ENCODE results near the gene NTRK3. TPM values are rescaled to one million over a fixed set of nuclear protein-coding genes. Genes with fewer than 3 reads are reported as not detected.
"Not testable (repeated sequence)": the region's sequence is repeated elsewhere in the genome, so short reads cannot be mapped to it uniquely, and the experiment has no call there.

NTRK3 gene
- polyA plus RNA-seq, 1 donor from 2014 or later = 42.7 TPM

DNA sequence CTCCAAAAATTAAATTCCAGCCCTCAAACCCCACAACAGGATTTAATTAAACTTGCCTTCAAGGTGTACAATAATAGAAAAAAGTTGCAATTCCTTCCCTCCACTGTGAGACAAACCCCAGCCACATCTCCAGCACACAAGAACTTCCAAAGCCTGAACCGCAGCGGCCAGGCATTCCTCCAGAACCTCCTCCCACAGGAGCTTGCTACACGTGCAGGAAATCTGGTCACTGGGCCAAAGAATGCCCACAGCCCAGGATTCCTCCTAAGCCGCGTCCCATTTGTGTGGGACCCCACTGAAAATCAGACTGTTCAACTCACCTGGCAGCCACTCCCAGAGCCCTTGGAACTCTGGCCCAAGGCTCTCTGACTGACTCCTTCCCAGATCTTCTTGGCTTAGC is 423.2 kb downstream of the NTRK3 start:
- H3F3A ChIP-seq (ENCODE audit: insufficient read depth, low read length, poor library complexity, severe bottlenecking); H4K20me1 ChIP-seq (ENCODE audit: insufficient read depth); H3K9me3 ChIP-seq (ENCODE audit: low read length): not testable (repeated sequence)

DNA sequence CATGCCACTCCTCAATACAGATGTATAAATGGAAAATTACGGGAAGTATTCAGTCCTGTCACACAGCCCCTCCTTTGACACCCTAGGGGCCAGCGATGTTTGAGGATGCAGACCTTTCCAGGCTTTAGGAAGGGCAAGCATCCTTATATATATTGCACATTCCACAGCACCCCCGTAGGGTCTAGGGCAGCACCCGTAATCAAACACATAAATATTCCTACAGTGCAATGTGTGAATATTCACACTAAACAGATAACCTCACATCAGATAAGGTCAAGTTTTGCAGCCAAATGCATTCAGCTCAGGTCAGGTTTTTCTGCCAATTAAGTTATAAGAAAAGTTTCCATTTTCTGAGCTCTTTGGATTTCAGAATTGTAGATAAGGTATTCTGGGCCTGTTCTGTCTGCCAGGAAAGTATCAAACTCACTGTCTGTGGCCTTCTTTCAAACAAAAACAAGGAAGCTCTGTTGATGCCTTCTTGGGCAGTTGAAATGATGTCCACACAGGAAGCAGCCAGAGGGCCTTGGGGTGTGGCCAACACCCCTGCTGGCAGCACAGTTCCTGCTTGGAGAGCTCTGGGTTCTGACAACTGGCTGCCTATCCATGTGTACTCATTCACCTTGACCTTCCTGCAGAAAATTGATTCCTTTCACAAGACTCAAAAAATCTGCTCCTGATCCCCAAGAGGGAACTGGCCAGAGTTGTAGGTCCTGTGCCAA is 427.0 kb downstream of the NTRK3 start:
- Histone ChIP-seq H3K4me3 (ENCODE audit: low read length) (no peak overlapping the region), H3K27ac (ENCODE audit: low read length) (no peak overlapping the region), H3K36me3 (ENCODE audit: insufficient read depth, low read length) (no peaks in the 10 kb centered on the region), H4K20me1 (ENCODE audit: insufficient read depth) (no peaks in the 10 kb centered on the region), H2AFZ (ENCODE audit: low read depth, low read length) (no peak overlapping the region), H3K27me3 (ENCODE audit: insufficient read depth, low read depth, low read length) (no peaks in the 10 kb centered on the region), H3K79me2 (replicated peaks; ENCODE audit: insufficient read depth, low read length) (no peaks in the 10 kb centered on the region), H3K9me2 (ENCODE audit: insufficient read depth, low read length) (no peaks in the 10 kb centered on the region), H3F3A (ENCODE audit: insufficient read depth, low read length, poor library complexity, severe bottlenecking) (no peaks in the 10 kb centered on the region), H3K4me2 (ENCODE audit: low read length) (no peak overlapping the region), H3K9ac (ENCODE audit: low read length) (no peak overlapping the region), H3K9me3 (ENCODE audit: low read length) (no peaks in the 10 kb centered on the region)
- TF ChIP-seq TAF1 (IDR thresholded peaks at IDR 0.05; ENCODE audit: low read depth) (no peak), MXI1 (conservative IDR thresholded peaks at IDR 0.05; ENCODE audit: poor library complexity, severe bottlenecking) (no peak), EP300 (conservative IDR thresholded peaks at IDR 0.05; ENCODE audit: poor library complexity, severe bottlenecking) (no peak), SMC3 (conservative IDR thresholded peaks at IDR 0.05; ENCODE audit: poor library complexity) (no peak), EZH2 (IDR thresholded peaks at IDR 0.05; ENCODE audit: borderline replicate concordance, insufficient read depth, low read length, poor library complexity, severe bottlenecking) (no peak), POLR2AphosphoS5 (IDR thresholded peaks at IDR 0.05) (no peak), RAD21 (conservative IDR thresholded peaks at IDR 0.05) (no peak)
- TF ChIP-seq, protein P1, sequence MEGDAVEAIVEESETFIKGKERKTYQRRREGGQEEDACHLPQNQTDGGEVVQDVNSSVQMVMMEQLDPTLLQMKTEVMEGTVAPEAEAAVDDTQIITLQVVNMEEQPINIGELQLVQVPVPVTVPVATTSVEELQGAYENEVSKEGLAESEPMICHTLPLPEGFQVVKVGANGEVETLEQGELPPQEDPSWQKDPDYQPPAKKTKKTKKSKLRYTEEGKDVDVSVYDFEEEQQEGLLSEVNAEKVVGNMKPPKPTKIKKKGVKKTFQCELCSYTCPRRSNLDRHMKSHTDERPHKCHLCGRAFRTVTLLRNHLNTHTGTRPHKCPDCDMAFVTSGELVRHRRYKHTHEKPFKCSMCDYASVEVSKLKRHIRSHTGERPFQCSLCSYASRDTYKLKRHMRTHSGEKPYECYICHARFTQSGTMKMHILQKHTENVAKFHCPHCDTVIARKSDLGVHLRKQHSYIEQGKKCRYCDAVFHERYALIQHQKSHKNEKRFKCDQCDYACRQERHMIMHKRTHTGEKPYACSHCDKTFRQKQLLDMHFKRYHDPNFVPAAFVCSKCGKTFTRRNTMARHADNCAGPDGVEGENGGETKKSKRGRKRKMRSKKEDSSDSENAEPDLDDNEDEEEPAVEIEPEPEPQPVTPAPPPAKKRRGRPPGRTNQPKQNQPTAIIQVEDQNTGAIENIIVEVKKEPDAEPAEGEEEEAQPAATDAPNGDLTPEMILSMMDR (IDR thresholded peaks at IDR 0.05; ENCODE audit: poor library complexity, severe bottlenecking) = no peak
- TF ChIP-seq, protein P2, sequence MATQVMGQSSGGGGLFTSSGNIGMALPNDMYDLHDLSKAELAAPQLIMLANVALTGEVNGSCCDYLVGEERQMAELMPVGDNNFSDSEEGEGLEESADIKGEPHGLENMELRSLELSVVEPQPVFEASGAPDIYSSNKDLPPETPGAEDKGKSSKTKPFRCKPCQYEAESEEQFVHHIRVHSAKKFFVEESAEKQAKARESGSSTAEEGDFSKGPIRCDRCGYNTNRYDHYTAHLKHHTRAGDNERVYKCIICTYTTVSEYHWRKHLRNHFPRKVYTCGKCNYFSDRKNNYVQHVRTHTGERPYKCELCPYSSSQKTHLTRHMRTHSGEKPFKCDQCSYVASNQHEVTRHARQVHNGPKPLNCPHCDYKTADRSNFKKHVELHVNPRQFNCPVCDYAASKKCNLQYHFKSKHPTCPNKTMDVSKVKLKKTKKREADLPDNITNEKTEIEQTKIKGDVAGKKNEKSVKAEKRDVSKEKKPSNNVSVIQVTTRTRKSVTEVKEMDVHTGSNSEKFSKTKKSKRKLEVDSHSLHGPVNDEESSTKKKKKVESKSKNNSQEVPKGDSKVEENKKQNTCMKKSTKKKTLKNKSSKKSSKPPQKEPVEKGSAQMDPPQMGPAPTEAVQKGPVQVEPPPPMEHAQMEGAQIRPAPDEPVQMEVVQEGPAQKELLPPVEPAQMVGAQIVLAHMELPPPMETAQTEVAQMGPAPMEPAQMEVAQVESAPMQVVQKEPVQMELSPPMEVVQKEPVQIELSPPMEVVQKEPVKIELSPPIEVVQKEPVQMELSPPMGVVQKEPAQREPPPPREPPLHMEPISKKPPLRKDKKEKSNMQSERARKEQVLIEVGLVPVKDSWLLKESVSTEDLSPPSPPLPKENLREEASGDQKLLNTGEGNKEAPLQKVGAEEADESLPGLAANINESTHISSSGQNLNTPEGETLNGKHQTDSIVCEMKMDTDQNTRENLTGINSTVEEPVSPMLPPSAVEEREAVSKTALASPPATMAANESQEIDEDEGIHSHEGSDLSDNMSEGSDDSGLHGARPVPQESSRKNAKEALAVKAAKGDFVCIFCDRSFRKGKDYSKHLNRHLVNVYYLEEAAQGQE (IDR thresholded peaks at IDR 0.05; ENCODE audit: borderline replicate concordance) = no peak

More for the DNA sequence above, 423.2 kb downstream of the NTRK3 start:
- not testable (repeated sequence) for H3K27ac ChIP-seq (ENCODE audit: low read length); H3K36me3 ChIP-seq (ENCODE audit: insufficient read depth, low read length); H2AFZ ChIP-seq (ENCODE audit: low read depth, low read length); H3K27me3 ChIP-seq (ENCODE audit: insufficient read depth, low read depth, low read length); H3K79me2 ChIP-seq (replicated peaks; ENCODE audit: insufficient read depth, low read length); H3K4me3 ChIP-seq (ENCODE audit: low read length); H3K9me2 ChIP-seq (ENCODE audit: insufficient read depth, low read length); H3K4me2 ChIP-seq (ENCODE audit: low read length); H3K9ac ChIP-seq (ENCODE audit: low read length)

Measured in neural cell (in vitro differentiated cells).